DOHH2 (cell line): ENCODE data around the gene SNX20.

Source experiments
- EZH2phosphoT487 ChIP-seq: fragments of 200-600 bp; sonication (generic); IDR thresholded peaks from 2 replicates; pipeline ENCODE4 v1.6.1; 2017; ENCODE audit warnings: borderline replicate concordance, mild to moderate bottlenecking, antibody characterized with exemption, low read length, moderate library complexity, mixed read lengths
- TF ChIP-seq, protein P1 (sequence below): fragments of 200-600 bp; sonication (generic); IDR thresholded peaks from one replicate; pipeline ENCODE4 v1.5.1; 2014; ENCODE audit warnings: antibody characterized with exemption, mild to moderate bottlenecking, low read depth, low read length; ENCODE audit not compliant: poor library complexity, severe bottlenecking

DNA sequence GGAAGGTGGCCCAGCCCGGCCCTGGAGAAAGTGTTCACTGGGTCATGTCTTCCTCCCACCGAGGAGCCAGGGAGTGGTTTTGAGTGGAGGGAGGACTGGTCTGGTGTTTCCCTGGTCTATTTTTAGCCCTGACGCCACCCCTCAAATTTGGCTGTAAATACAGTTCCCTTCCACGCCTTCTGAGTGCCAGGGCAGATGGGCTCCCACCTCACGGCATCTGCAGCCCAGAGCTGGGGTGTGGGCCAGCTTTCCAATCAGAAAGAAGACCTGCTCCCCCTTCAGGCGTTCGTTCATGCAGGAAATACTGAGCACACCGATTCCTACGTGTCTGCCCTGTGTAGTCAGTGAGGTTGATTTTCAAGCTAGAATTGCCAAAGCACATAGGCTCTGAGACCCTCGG, 53.7 kb downstream of the SNX20 start:
- TF ChIP-seq, protein P1, sequence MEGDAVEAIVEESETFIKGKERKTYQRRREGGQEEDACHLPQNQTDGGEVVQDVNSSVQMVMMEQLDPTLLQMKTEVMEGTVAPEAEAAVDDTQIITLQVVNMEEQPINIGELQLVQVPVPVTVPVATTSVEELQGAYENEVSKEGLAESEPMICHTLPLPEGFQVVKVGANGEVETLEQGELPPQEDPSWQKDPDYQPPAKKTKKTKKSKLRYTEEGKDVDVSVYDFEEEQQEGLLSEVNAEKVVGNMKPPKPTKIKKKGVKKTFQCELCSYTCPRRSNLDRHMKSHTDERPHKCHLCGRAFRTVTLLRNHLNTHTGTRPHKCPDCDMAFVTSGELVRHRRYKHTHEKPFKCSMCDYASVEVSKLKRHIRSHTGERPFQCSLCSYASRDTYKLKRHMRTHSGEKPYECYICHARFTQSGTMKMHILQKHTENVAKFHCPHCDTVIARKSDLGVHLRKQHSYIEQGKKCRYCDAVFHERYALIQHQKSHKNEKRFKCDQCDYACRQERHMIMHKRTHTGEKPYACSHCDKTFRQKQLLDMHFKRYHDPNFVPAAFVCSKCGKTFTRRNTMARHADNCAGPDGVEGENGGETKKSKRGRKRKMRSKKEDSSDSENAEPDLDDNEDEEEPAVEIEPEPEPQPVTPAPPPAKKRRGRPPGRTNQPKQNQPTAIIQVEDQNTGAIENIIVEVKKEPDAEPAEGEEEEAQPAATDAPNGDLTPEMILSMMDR = peak; percentile 14
- TF ChIP-seq EZH2phosphoT487 = no peak
